Colonic mucosa (tissue), 4 donors: ENCODE results near the gene ACBD3. TPM values are rescaled to one million over a fixed set of nuclear protein-coding genes. Genes with fewer than 3 reads are reported as not detected.

Experiments used
- DNase-seq: peaks from one replicate; pipeline ENCODE4 v3.0.0-alpha.2; 2020
- H3K27ac ChIP-seq: fragments of 200-600 bp; one replicate; pipeline ENCODE4 v1.8.0; 2021
- H3K27me3 ChIP-seq: fragments of 200-600 bp; one replicate; pipeline ENCODE4 v1.8.0; 2021
- H3K36me3 ChIP-seq: fragments of 200-600 bp; one replicate; pipeline ENCODE4 v1.8.0; 2021
- H3K4me1 ChIP-seq: fragments of 200-600 bp; one replicate; pipeline ENCODE4 v1.8.0; 2021; ENCODE audit warnings: mild to moderate bottlenecking
- H3K4me3 ChIP-seq: fragments of 200-600 bp; one replicate; pipeline ENCODE4 v1.8.0; 2021
- H3K9ac ChIP-seq, 2 donors: one replicate each; pipeline ENCODE4 v1.7.0; 2013; ENCODE audit warnings: control low read depth in 2 of 2, low read depth in 2 of 2, low read length in 2 of 2
- H3K9me3 ChIP-seq: fragments of 200-600 bp; one replicate; pipeline ENCODE4 v1.8.0; 2021
- CTCF ChIP-seq: fragments of 200-600 bp; IDR thresholded peaks from one replicate; pipeline ENCODE4 v1.8.0; 2022; ENCODE audit warnings: antibody characterized with exemption, mild to moderate bottlenecking
- intact Hi-C: fragments of 100-400 bp; cut with DNase I; formaldehyde crosslinking; loops from one replicate; pipeline ENCODE4 v1.14.1; 2022
- total RNA-seq, 2 donors: library from RNA; stranded (reverse); fragmentation: NEBNext Ultra II Directional in 1 of 2; extraction: Animal tissue kit (Norgen Biotek cat#: 25700) in 1 of 2; gene quantifications; one replicate each; pipeline ENCODE4 v1.2.1, GENCODE V29; 2021
- donor health status: healthy.
- donor health status: DM: no; HTN: no; CAD: no.
- donor health status: DM: no; HTN: no; CAD: no.

The ACBD3 gene
- total RNA-seq, 2 donors from 2014 or later = 46.6 to 61.6 TPM

GRCh38 chr1:226097866-226098625, 88.5 kb downstream of the ACBD3 start:
- H3K4me1 ChIP-seq = peaks cover 5% of the 10 kb centered on the region
- H3K27ac ChIP-seq = no peak overlapping the region
- no peaks in the 10 kb centered on the region for H3K36me3 ChIP-seq
- no peak for DNase-seq
- H3K9me3 ChIP-seq = no peaks in the 10 kb centered on the region
- H3K4me3 ChIP-seq = no peak overlapping the region
- no peak for TF ChIP-seq CTCF
- intact Hi-C loops = no loop called here
- H3K27me3 ChIP-seq = no peaks in the 10 kb centered on the region
- H3K9ac ChIP-seq = no peak overlapping the region

GRCh38 chr1:226095286-226095685, 91.3 kb downstream of the ACBD3 start:
- intact Hi-C loops = no loop called here
- H3K4me3 ChIP-seq = no peak overlapping the region

More at GRCh38 chr1:226095286-226095685, 91.3 kb downstream of the ACBD3 start:
- H3K27ac ChIP-seq = no peak overlapping the region
- no peak for DNase-seq
- H3K9ac ChIP-seq = no peak overlapping the region
- no peak for TF ChIP-seq CTCF
- H3K36me3 ChIP-seq = no peaks in the 10 kb centered on the region
- no peaks in the 10 kb centered on the region for H3K4me1 ChIP-seq
- no peaks in the 10 kb centered on the region for H3K9me3 ChIP-seq
- no peaks in the 10 kb centered on the region for H3K27me3 ChIP-seq

Other genes with a start within 250 kb of the ACBD3 start
- under 1 TPM; 0.12 to 0.53 TPM for gene LEFTY2, start 245.5 kb downstream of the ACBD3 start, total RNA-seq
- 10 to 100 TPM; 12.9 to 19.8 TPM for gene SDE2, start 187.4 kb downstream of the ACBD3 start, total RNA-seq
- gene H3-3A, start 124.0 kb downstream of the ACBD3 start, total RNA-seq = 100 to 1,000 TPM; 680 to 810 TPM
- gene MIXL1, start 36.9 kb upstream of the ACBD3 start, total RNA-seq = not detected
- 1 to 10 TPM; 3.5 to 7.1 TPM for gene LIN9, start 122.4 kb upstream of the ACBD3 start, total RNA-seq
- 10 to 100 TPM; 56.7 to 96.3 TPM for gene PARP1, start 221.4 kb upstream of the ACBD3 start, total RNA-seq